Measurements from ENCODE around the gene GUK1.

The GUK1 gene

GRCh38 chr1:228194436-228194835, 54.4 kb downstream of the GUK1 start:
- Histone ChIP-seq H2AFZ (ENCODE audit: low read length) (no peak overlapping the region), H3K9me3 (ENCODE audit: insufficient read depth, low read depth, low read length) (peaks cover 10% of the 10 kb centered on the region), H3K27me3 (ENCODE audit: insufficient read depth, low read length, poor library complexity, severe bottlenecking) (no peaks in the 10 kb centered on the region), H3K9me2 (replicated peaks; ENCODE audit: low read depth, low read length) (no peaks in the 10 kb centered on the region), H3K36me3 (ENCODE audit: insufficient read depth, low read length) (no peaks in the 10 kb centered on the region), H4K20me1 (ENCODE audit: insufficient read depth, low read length, poor library complexity, severe bottlenecking) (no peaks in the 10 kb centered on the region), H3K4me1 (ENCODE audit: insufficient read depth, low read length, poor library complexity, severe bottlenecking) (no peaks in the 10 kb centered on the region), H3F3A (ENCODE audit: low read depth) (no peaks in the 10 kb centered on the region), H3K9ac (ENCODE audit: low read depth, low read length, poor library complexity, severe bottlenecking) (no peak overlapping the region), H3K4me2 (ENCODE audit: low read depth, low read length, poor library complexity, severe bottlenecking) (no peak overlapping the region), H3K79me2 (ENCODE audit: insufficient read depth, low read length) (no peaks in the 10 kb centered on the region), H3K4me3 (ENCODE audit: low read length, poor library complexity, severe bottlenecking) (no peak overlapping the region)
- TF ChIP-seq EZH2phosphoT487 (IDR thresholded peaks at IDR 0.05; ENCODE audit: borderline replicate concordance): no peak
- no peak for TF ChIP-seq CTCF (conservative IDR thresholded peaks at IDR 0.05; ENCODE audit: low read length)

- Histone ChIP-seq H3F3A (ENCODE audit: low read depth) (no peaks in the 10 kb centered on the region), H3K27me3 (ENCODE audit: insufficient read depth, low read length, poor library complexity, severe bottlenecking) (no peaks in the 10 kb centered on the region), H4K20me1 (ENCODE audit: insufficient read depth, low read length, poor library complexity, severe bottlenecking) (no peaks in the 10 kb centered on the region), H3K79me2 (ENCODE audit: insufficient read depth, low read length) (no peaks in the 10 kb centered on the region), H3K4me3 (ENCODE audit: low read length, poor library complexity, severe bottlenecking) (no peak overlapping the region), H3K4me1 (ENCODE audit: insufficient read depth, low read length, poor library complexity, severe bottlenecking) (no peaks in the 10 kb centered on the region), H3K9me2 (replicated peaks; ENCODE audit: low read depth, low read length) (no peaks in the 10 kb centered on the region), H3K4me2 (ENCODE audit: low read depth, low read length, poor library complexity, severe bottlenecking) (no peak overlapping the region), H3K9me3 (ENCODE audit: insufficient read depth, low read depth, low read length) (peaks cover 17% of the 10 kb centered on the region), H3K9ac (ENCODE audit: low read depth, low read length, poor library complexity, severe bottlenecking) (no peak overlapping the region), H2AFZ (ENCODE audit: low read length) (no peak overlapping the region), H3K36me3 (ENCODE audit: insufficient read depth, low read length) (no peaks in the 10 kb centered on the region)
- TF ChIP-seq CTCF (conservative IDR thresholded peaks at IDR 0.05; ENCODE audit: low read length) (no peak), EZH2phosphoT487 (IDR thresholded peaks at IDR 0.05; ENCODE audit: borderline replicate concordance) (no peak)
Observed at GRCh38 chr1:228194921-228195812, 55.1 kb downstream of the GUK1 start.

- no peaks in the 10 kb centered on the region for H3K36me3 ChIP-seq (ENCODE audit: insufficient read depth, low read length)
- H3F3A ChIP-seq (ENCODE audit: low read depth): no peaks in the 10 kb centered on the region
- H3K4me1 ChIP-seq (ENCODE audit: insufficient read depth, low read length, poor library complexity, severe bottlenecking): no peaks in the 10 kb centered on the region
- H3K9me2 ChIP-seq (replicated peaks; ENCODE audit: low read depth, low read length): no peaks in the 10 kb centered on the region
- H2AFZ ChIP-seq (ENCODE audit: low read length): no peak overlapping the region
- no peaks in the 10 kb centered on the region for H4K20me1 ChIP-seq (ENCODE audit: insufficient read depth, low read length, poor library complexity, severe bottlenecking)
- H3K9ac ChIP-seq (ENCODE audit: low read depth, low read length, poor library complexity, severe bottlenecking): no peak overlapping the region
- H3K27me3 ChIP-seq (ENCODE audit: insufficient read depth, low read length, poor library complexity, severe bottlenecking): no peaks in the 10 kb centered on the region
- H3K4me2 ChIP-seq (ENCODE audit: low read depth, low read length, poor library complexity, severe bottlenecking): no peak overlapping the region
- TF ChIP-seq CTCF (conservative IDR thresholded peaks at IDR 0.05; ENCODE audit: low read length) (no peak), EZH2phosphoT487 (IDR thresholded peaks at IDR 0.05; ENCODE audit: borderline replicate concordance) (no peak)
- H3K4me3 ChIP-seq (ENCODE audit: low read length, poor library complexity, severe bottlenecking): no peak overlapping the region
- peaks cover 17% of the 10 kb centered on the region for H3K9me3 ChIP-seq (ENCODE audit: insufficient read depth, low read depth, low read length)
- no peaks in the 10 kb centered on the region for H3K79me2 ChIP-seq (ENCODE audit: insufficient read depth, low read length)
Observed at GRCh38 chr1:228197555-228198147, 57.6 kb downstream of the GUK1 start.

Measured in Loucy (cell line).